H1 (cell line): ENCODE data around the gene SMARCAL1. TPM values are rescaled to one million over a fixed set of nuclear protein-coding genes. Genes with fewer than 3 reads are reported as not detected.
A peak's percentile ranks its signal among the peaks of the same experiment; 100 is the strongest.

Experiments used
- CTCF ChIA-PET: fragments of 300-600 bp; sonication (Branson Sonifier 250); formaldehyde crosslinking; loops from one replicate; lab custom pipeline; 2021; ENCODE audit not compliant: partially characterized antibody; lab: Charles Lee
- POLR2A ChIA-PET: fragments of 300-600 bp; sonication (Branson Sonifier 250); formaldehyde crosslinking; loops from one replicate; lab custom pipeline; 2021; ENCODE audit warnings: inconsistent platforms; ENCODE audit not compliant: partially characterized antibody; lab: Charles Lee
- DNase-seq, 2 experiments: peaks; one replicate each; pipeline versions ENCODE4 v3.0.0 to v3.0.0-alpha.2; 2010 to 2022; ENCODE audit warnings: low spot score in 2 of 2, low read depth in 1 of 2, mixed read lengths in 1 of 2
- FAIRE-seq: peaks from 2 replicates; lab custom pipeline; 2011; peaks lifted over from hg19 to GRCh38; lab: Jason Lieb, UNC
- H2AFZ ChIP-seq: 2 replicates; pipeline ENCODE4 v1.8.1; 2012; ENCODE audit warnings: low read length, inconsistent platforms
- H2AK5ac ChIP-seq: 2 replicates; pipeline ENCODE4 v1.6.1; 2013; ENCODE audit warnings: low read depth, low read length
- H2BK120ac ChIP-seq: replicated peaks from 2 replicates; pipeline ENCODE3; 2013; ENCODE audit warnings: low read depth, low read length, inconsistent platforms
- H2BK12ac ChIP-seq: 2 replicates; pipeline ENCODE4 v1.6.1; 2013; ENCODE audit warnings: low read depth, low read length
- H2BK15ac ChIP-seq: 2 replicates; pipeline ENCODE4 v1.6.1; 2013; ENCODE audit warnings: low read length
- H2BK20ac ChIP-seq: 2 replicates; pipeline ENCODE4 v1.6.1; 2013; ENCODE audit warnings: low read length
- H2BK5ac ChIP-seq: 2 replicates; pipeline ENCODE4 v1.6.1; 2013; ENCODE audit warnings: low read depth, low read length
- H3K14ac ChIP-seq: 2 replicates; pipeline ENCODE4 v1.6.1; 2013; ENCODE audit warnings: inconsistent platforms; ENCODE audit not compliant: insufficient read length
- H3K18ac ChIP-seq: 2 replicates; pipeline ENCODE4 v1.6.1; 2013; ENCODE audit warnings: low read length; ENCODE audit errors: extremely low read depth
- H3K23ac ChIP-seq: 2 replicates; pipeline ENCODE4 v1.6.1; 2013; ENCODE audit warnings: inconsistent platforms; ENCODE audit not compliant: insufficient read length
- H3K23me2 ChIP-seq: 2 replicates; pipeline ENCODE4 v1.6.1; 2013; ENCODE audit warnings: low read depth, low read length
- H3K27ac ChIP-seq: 2 replicates; pipeline ENCODE4 v1.6.1; 2011; ENCODE audit warnings: low read depth, low read length, inconsistent platforms
- H3K27me3 ChIP-seq, 4 experiments: replicated peaks in 1 of 4; 1 replicate in 1 of 4; 2 replicates in 3 of 4; pipeline versions ENCODE4 v1.6.1 to v1.8.1; 2011 to 2013; ENCODE audit warnings: low read length in 3 of 4, mild to moderate bottlenecking in 3 of 4, inconsistent platforms in 2 of 4, mixed read lengths in 2 of 4, moderate library complexity in 1 of 4; ENCODE audit not compliant: control insufficient read depth in 3 of 4, insufficient read depth in 3 of 4; ENCODE audit errors: extremely low read depth in 1 of 4
- H3K36me3 ChIP-seq, 4 experiments: 2 replicates each; pipeline versions ENCODE4 v1.6.1 to v1.8.1; 2011 to 2013; ENCODE audit warnings: mild to moderate bottlenecking in 4 of 4, low read length in 3 of 4, moderate library complexity in 2 of 4, control low read depth in 1 of 4, inconsistent platforms in 1 of 4; ENCODE audit not compliant: insufficient read depth in 4 of 4, control insufficient read depth in 2 of 4
- H3K4ac ChIP-seq: replicated peaks from 2 replicates; pipeline ENCODE3; 2013; ENCODE audit warnings: low read length, low read depth, mixed read lengths, inconsistent platforms; ENCODE audit not compliant: insufficient read length
- H3K4me1 ChIP-seq, 4 experiments: replicated peaks in 1 of 4; 1 replicate in 1 of 4; 2 replicates in 3 of 4; pipeline versions ENCODE4 v1.6.1 to v1.8.1; 2011 to 2013; ENCODE audit warnings: low read length in 3 of 4, inconsistent platforms in 2 of 4, mixed read lengths in 1 of 4; ENCODE audit not compliant: insufficient read depth in 4 of 4, control insufficient read depth in 3 of 4
- H3K4me2 ChIP-seq, 2 experiments: 2 replicates each; pipeline versions ENCODE4 v1.6.1 to v1.8.1; 2011 to 2013; ENCODE audit warnings: low read depth in 2 of 2, low read length in 2 of 2, control low read depth in 1 of 2, inconsistent platforms in 1 of 2, mild to moderate bottlenecking in 1 of 2; ENCODE audit not compliant: insufficient read depth in 1 of 2
- H3K4me3 ChIP-seq, 4 experiments: fragments of 200-600, 300-600 bp in 1 of 4; sonication (generic), shearing (Covaris generic), sonication (Bioruptor Twin) in 1 of 4; 2 replicates each; pipeline versions ENCODE4 v1.5.1 to v1.8.1; 2011 to 2016; ENCODE audit warnings: low read length in 4 of 4, low read depth in 3 of 4, control low read depth in 2 of 4, inconsistent platforms in 2 of 4, mild to moderate bottlenecking in 2 of 4, mixed read lengths in 1 of 4, moderate library complexity in 1 of 4; ENCODE audit not compliant: insufficient read depth in 2 of 4; ENCODE audit errors: extremely low read depth in 1 of 4
- H3K56ac ChIP-seq: replicated peaks from 2 replicates; pipeline ENCODE3; 2013; ENCODE audit warnings: low read depth, mild to moderate bottlenecking, mixed read lengths, low read length, inconsistent platforms; ENCODE audit not compliant: insufficient read length
- H3K79me1 ChIP-seq: 2 replicates; pipeline ENCODE4 v1.6.1; 2013; ENCODE audit warnings: low read depth, low read length, control low read depth
- H3K79me2 ChIP-seq, 2 experiments: 2 replicates each; pipeline versions ENCODE4 v1.6.1 to v1.8.1; 2012 to 2013; ENCODE audit warnings: low read length in 2 of 2, mild to moderate bottlenecking in 2 of 2, inconsistent platforms in 1 of 2; ENCODE audit not compliant: insufficient read depth in 2 of 2, control insufficient read depth in 1 of 2
- H3K9ac ChIP-seq, 4 experiments: replicated peaks in 1 of 4; 1 replicate in 1 of 4; 2 replicates in 3 of 4; pipeline versions ENCODE4 v1.6.1 to v1.8.1; 2011 to 2013; ENCODE audit warnings: low read depth in 3 of 4, low read length in 3 of 4, control low read depth in 2 of 4, mild to moderate bottlenecking in 2 of 4, moderate library complexity in 2 of 4, inconsistent platforms in 1 of 4; ENCODE audit errors: extremely low read depth in 1 of 4
- H3K9me3 ChIP-seq, 2 experiments: 2 replicates each; pipeline versions ENCODE4 v1.6.1 to v1.8.1; 2012 to 2013; ENCODE audit warnings: mild to moderate bottlenecking in 2 of 2, moderate library complexity in 2 of 2, control low read depth in 1 of 2, inconsistent platforms in 1 of 2, low read depth in 1 of 2, low read length in 1 of 2, mixed read lengths in 1 of 2; ENCODE audit not compliant: insufficient read depth in 2 of 2
- H4K20me1 ChIP-seq, 2 experiments: replicated peaks in 1 of 2; 2 replicates each; pipeline versions ENCODE3 to v1.8.1; 2011 to 2013; ENCODE audit warnings: inconsistent platforms in 2 of 2, low read length in 2 of 2, mild to moderate bottlenecking in 1 of 2; ENCODE audit not compliant: insufficient read depth in 2 of 2, control insufficient read depth in 1 of 2
- H4K5ac ChIP-seq: 2 replicates; pipeline ENCODE4 v1.6.1; 2013; ENCODE audit warnings: low read length, low read depth, mixed read lengths, inconsistent platforms; ENCODE audit not compliant: insufficient read length
- H4K8ac ChIP-seq: 2 replicates; pipeline ENCODE4 v1.8.0; 2013; ENCODE audit warnings: mild to moderate bottlenecking, moderate library complexity, low read length, inconsistent platforms; ENCODE audit not compliant: insufficient read depth; ENCODE audit errors: extremely low read depth
- H4K91ac ChIP-seq: replicated peaks from 2 replicates; pipeline ENCODE3; 2013; ENCODE audit warnings: low read length, mixed read lengths, inconsistent platforms; ENCODE audit not compliant: insufficient read length
- GABPA ChIP-seq: IDR thresholded peaks from 2 replicates; pipeline ENCODE4 v1.6.1; 2011; ENCODE audit warnings: mild to moderate bottlenecking, low read length, moderate library complexity, borderline replicate concordance; ENCODE audit not compliant: insufficient read depth
- POLR2AphosphoS5 ChIP-seq: IDR thresholded peaks from 2 replicates; pipeline ENCODE4 v1.6.1; 2011; ENCODE audit warnings: low read depth, low read length
- WGBS, 2 experiments: shearing (Covaris generic) in 1 of 2; methylation state at CpG; one replicate each; pipeline versions ENCODE4 v1.1.6 to v1.1.7; 2013 to 2015; ENCODE audit warnings: low lambda C conversion rate in 2 of 2, mixed read lengths in 2 of 2, inconsistent platforms in 1 of 2, low coverage in 1 of 2, missing lambda C conversion rate in 1 of 2; ENCODE audit not compliant: insufficient replicate concordance in 2 of 2, insufficient coverage in 1 of 2, insufficient read length in 1 of 2; ENCODE audit errors: extremely low coverage in 1 of 2, missing lambda C conversion rate in 1 of 2; 5-methylcytosine and 5-hydroxymethylcytosine counted together
- polyA plus RNA-seq, 7 experiments: library from polyadenylated mRNA; depleted of rRNA in 3 of 7; stranded (reverse) in 5 of 7; unstranded in 2 of 7; fragments of >200 nt in 5 of 7; fragments of 200-250 nt in 2 of 7; gene quantifications; 1 replicate in 5 of 7; 2 replicates in 1 of 7; 4 replicates in 1 of 7; pipeline versions ENCODE4 v1.2.1 to v1.2.3, GENCODE V29; 2011 to 2013; ENCODE audit warnings: missing spikeins in 2 of 7, mixed read lengths in 2 of 7
- total RNA-seq: library from RNA; stranded (reverse); fragmentation: NEBNext Ultra II Directional; extraction: Animal tissue kit (Norgen Biotek cat#: 25700); gene quantifications from 2 replicates; pipeline ENCODE4 v1.2.1, GENCODE V29; 2021

SMARCAL1 gene
- total and polyA plus RNA-seq, 2 of the 8 experiments (the other 6 are each of a cell fraction or from before 2014, with no cell fraction given): 17.6 to 17.9 TPM

- no peak overlapping the region for H3K9ac ChIP-seq
- no peak overlapping the region for H2BK5ac ChIP-seq
- TF ChIP-seq POLR2AphosphoS5: peak; percentile 62; the same call in 1 of the 2 replicates
- TF ChIP-seq GABPA: no peak
- TF ChIP-seq, all 59 proteins: peak for 1
- no peaks in the 10 kb centered on the region for H3K79me1 ChIP-seq
- H4K8ac ChIP-seq: no peak overlapping the region
- peaks cover 9 to 61% (median 26%) of the 10 kb centered on the region in 4 experiments; a peak in 7 of 8 replicates for H3K36me3 ChIP-seq
- no peak overlapping the region for H3K18ac ChIP-seq
- H3K4me1 ChIP-seq: peaks cover 0 to 2% (median 0%) of the 10 kb centered on the region in 4 experiments; a peak in 1 of 7 replicates
- no peak overlapping the region for H2BK20ac ChIP-seq
- H3K4ac ChIP-seq: no peak overlapping the region
- FAIRE-seq: no peak
- 85% methylated on average over 5 of the region's 5 CpGs; no CpG with 5 or more reads in 1 of the 2 experiments for WGBS, 2 experiments
- H4K91ac ChIP-seq: no peak overlapping the region
- H3K4me3 ChIP-seq: no peak overlapping the region
- H3K27ac ChIP-seq: no peak overlapping the region
- DNase-seq: no peak
- no peak overlapping the region for H2BK15ac ChIP-seq
- ChIA-PET POLR2A (interaction anchor here (0.6 to 5.9 kb wide), 18 partner anchors 8 to 361 kb away, joined by 3 to 63 read pairs (median 4); partner anchors contain the start of genes RPL37A and SMARCAL1), CTCF (interaction anchor here (0.8 to 4.2 kb wide), 6 partner anchors 8 to 180 kb away, joined by 3 to 32 read pairs (median 4); partner anchors contain the start of gene RPL37A)
- no peak overlapping the region for H4K5ac ChIP-seq
- no peak overlapping the region for H3K14ac ChIP-seq
- no peaks in the 10 kb centered on the region for H3K27me3 ChIP-seq
- peaks cover 0 to 6% of the 10 kb centered on the region in 2 experiments; a peak in 1 of 4 replicates for H3K79me2 ChIP-seq
- H2BK12ac ChIP-seq: no peak overlapping the region
- H3K9me3 ChIP-seq: no peaks in the 10 kb centered on the region
- no peak overlapping the region for H3K4me2 ChIP-seq
- no peak overlapping the region for H3K56ac ChIP-seq
- no peak overlapping the region for H2AK5ac ChIP-seq
- no peak overlapping the region for H2BK120ac ChIP-seq
- H2AFZ ChIP-seq: no peak overlapping the region
- no peak overlapping the region for H3K23ac ChIP-seq
- H4K20me1 ChIP-seq: peaks cover 4 to 12% of the 10 kb centered on the region in 2 experiments
- no peaks in the 10 kb centered on the region for H3K23me2 ChIP-seq
Observed at GRCh38 chr2:216507220-216508160, 95.2 kb downstream of the SMARCAL1 start.
